MM.1S (cell line): ENCODE measurements around the gene C2CD4C.
"Not testable (repeated sequence)": the region's sequence is repeated elsewhere in the genome, so short reads cannot be mapped to it uniquely, and the experiment has no call there.

ENCODE experiments used
- DNase-seq: peaks from one replicate; pipeline ENCODE4 v3.0.0-alpha.2; 2015
- H2AFZ ChIP-seq: fragments of 300-600 bp; sonication (generic); 2 replicates; pipeline ENCODE4 v1.6.0; 2016; ENCODE audit warnings: antibody characterized with exemption, low read length
- H3F3A ChIP-seq: fragments of 300-600 bp; sonication (generic); 2 replicates; pipeline ENCODE4 v1.6.1; 2016; ENCODE audit warnings: mild to moderate bottlenecking, antibody characterized with exemption, low read length, moderate library complexity, mixed read lengths; ENCODE audit not compliant: insufficient read depth
- H3K27ac ChIP-seq: fragments of 300-600 bp; sonication (generic); 2 replicates; pipeline ENCODE4 v1.5.1; 2016; ENCODE audit warnings: mild to moderate bottlenecking, low read length
- H3K27me3 ChIP-seq: fragments of 300-600 bp; sonication (generic); replicated peaks from 2 replicates; pipeline ENCODE4 v1.6.0; 2016; ENCODE audit warnings: low read length; ENCODE audit not compliant: insufficient read depth
- H3K36me3 ChIP-seq: fragments of 300-600 bp; sonication (generic); replicated peaks from 2 replicates; pipeline ENCODE4 v1.6.1; 2016; ENCODE audit warnings: mild to moderate bottlenecking, low read length, mixed read lengths; ENCODE audit not compliant: insufficient read depth
- H3K4me1 ChIP-seq: fragments of 300-600 bp; sonication (generic); 2 replicates; pipeline ENCODE4 v1.6.1; 2016; ENCODE audit warnings: low read length, mixed read lengths
- H3K4me2 ChIP-seq: fragments of 300-600 bp; sonication (generic); 2 replicates; pipeline ENCODE4 v1.6.0; 2016; ENCODE audit warnings: low read depth, low read length
- H3K4me3 ChIP-seq: fragments of 300-600 bp; sonication (generic); 2 replicates; pipeline ENCODE4 v1.5.1; 2016; ENCODE audit warnings: low read length, mixed read lengths
- H3K79me2 ChIP-seq: fragments of 300-600 bp; sonication (generic); 2 replicates; pipeline ENCODE4 v1.6.1; 2016; ENCODE audit warnings: mixed run types, low read length, mixed read lengths
- H3K9ac ChIP-seq: fragments of 300-600 bp; sonication (generic); 2 replicates; pipeline ENCODE4 v1.6.1; 2016; ENCODE audit warnings: low read length, mixed read lengths
- H3K9me2 ChIP-seq: fragments of 300-600 bp; sonication (generic); replicated peaks from 2 replicates; pipeline ENCODE4 v1.6.1; 2016; ENCODE audit warnings: mild to moderate bottlenecking, low read length, mixed read lengths; ENCODE audit not compliant: insufficient read depth
- H3K9me3 ChIP-seq: fragments of 300-600 bp; sonication (generic); replicated peaks from 2 replicates; pipeline ENCODE4 v1.6.1; 2016; ENCODE audit warnings: mild to moderate bottlenecking, low read length, mixed read lengths; ENCODE audit not compliant: insufficient read depth
- H4K20me1 ChIP-seq: fragments of 300-600 bp; sonication (generic); 2 replicates; pipeline ENCODE4 v1.6.1; 2016; ENCODE audit warnings: mild to moderate bottlenecking, low read length, moderate library complexity, mixed read lengths; ENCODE audit not compliant: insufficient read depth
- CTCF ChIP-seq: fragments of 300-600 bp; sonication (generic); IDR thresholded peaks from 2 replicates; pipeline ENCODE4 v1.5.1; 2016; ENCODE audit warnings: antibody characterized with exemption, low read length, mixed read lengths
- EZH2 ChIP-seq: fragments of 300-600 bp; sonication (generic); optimal IDR thresholded peaks from 2 replicates; pipeline ENCODE3; 2017; ENCODE audit warnings: low read depth, mild to moderate bottlenecking, antibody characterized with exemption, low read length, mixed read lengths
- EZH2phosphoT487 ChIP-seq: fragments of 300-600 bp; sonication (generic); IDR thresholded peaks from 2 replicates; pipeline ENCODE4 v1.6.1; 2018; ENCODE audit warnings: antibody characterized with exemption, low read length

C2CD4C gene

GRCh38 chr19:384799-385169 lies 24.2 kb downstream of the C2CD4C start:
- H3K27ac ChIP-seq: no peak overlapping the region
- no peaks in the 10 kb centered on the region for H3K9me3 ChIP-seq
- H3K79me2 ChIP-seq: no peaks in the 10 kb centered on the region
- no peak for TF ChIP-seq CTCF
- no peak for TF ChIP-seq EZH2
- TF ChIP-seq EZH2phosphoT487: no peak
- H4K20me1 ChIP-seq: no peaks in the 10 kb centered on the region
- no peak overlapping the region for H3K4me2 ChIP-seq
- H3K4me1 ChIP-seq: no peaks in the 10 kb centered on the region
- H3K27me3 ChIP-seq: peaks cover 75% of the 10 kb centered on the region
- H3K4me3 ChIP-seq: no peak overlapping the region
- DNase-seq: no peak
- no peaks in the 10 kb centered on the region for H3K9me2 ChIP-seq
- H3K36me3 ChIP-seq: no peaks in the 10 kb centered on the region
- no peak overlapping the region for H2AFZ ChIP-seq
- no peaks in the 10 kb centered on the region for H3F3A ChIP-seq
- H3K9ac ChIP-seq: no peak overlapping the region

GRCh38 chr19:383922-384798 lies 24.8 kb downstream of the C2CD4C start:
- Histone ChIP-seq H3K27ac (no peak overlapping the region), H3K4me1 (no peaks in the 10 kb centered on the region), H3K36me3 (no peaks in the 10 kb centered on the region), H3K27me3 (peaks cover 74% of the 10 kb centered on the region), H3K4me3 (no peak overlapping the region), H3K9ac (no peak overlapping the region), H4K20me1 (no peaks in the 10 kb centered on the region), H3K9me3 (no peaks in the 10 kb centered on the region), H3K4me2 (no peak overlapping the region), H3K9me2 (no peaks in the 10 kb centered on the region), H3F3A (no peaks in the 10 kb centered on the region), H3K79me2 (no peaks in the 10 kb centered on the region), H2AFZ (no peak overlapping the region)
- DNase-seq: no peak
- TF ChIP-seq CTCF: peak; percentile 31; the same call in 1 of the 2 replicates
- peak; percentile 89 for TF ChIP-seq EZH2
- no peak for TF ChIP-seq EZH2phosphoT487

- no peak overlapping the region for H3K4me2 ChIP-seq
- H3K9ac ChIP-seq: no peak overlapping the region
- no peaks in the 10 kb centered on the region for H4K20me1 ChIP-seq
- H3K27ac ChIP-seq: no peak overlapping the region
- H2AFZ ChIP-seq: no peak overlapping the region
- no peak overlapping the region for H3K4me3 ChIP-seq
- no peak for TF ChIP-seq EZH2
- TF ChIP-seq CTCF: no peak
- TF ChIP-seq EZH2phosphoT487: no peak
- H3K9me2 ChIP-seq: no peaks in the 10 kb centered on the region
- peaks cover 74% of the 10 kb centered on the region for H3K27me3 ChIP-seq
- no peaks in the 10 kb centered on the region for H3K4me1 ChIP-seq
- DNase-seq: no peak
- H3K79me2 ChIP-seq: no peaks in the 10 kb centered on the region
- no peaks in the 10 kb centered on the region for H3K9me3 ChIP-seq
- H3F3A ChIP-seq: no peaks in the 10 kb centered on the region
- no peaks in the 10 kb centered on the region for H3K36me3 ChIP-seq
Observed at GRCh38 chr19:383040-383439, 25.9 kb downstream of the C2CD4C start.

GRCh38 chr19:382578-382977 lies 26.4 kb downstream of the C2CD4C start:
- H3K27ac ChIP-seq, H3K36me3 ChIP-seq, H3K9me2 ChIP-seq, H3K79me2 ChIP-seq, H3K9ac ChIP-seq, DNase-seq, H2AFZ ChIP-seq, H3K9me3 ChIP-seq, H3K4me1 ChIP-seq, H4K20me1 ChIP-seq, H3K4me3 ChIP-seq, H3F3A ChIP-seq, H3K4me2 ChIP-seq: not testable (repeated sequence)
- peaks cover 74% of the 10 kb centered on the region for H3K27me3 ChIP-seq

GRCh38 chr19:381901-382300 lies 27.0 kb downstream of the C2CD4C start:
- H4K20me1 ChIP-seq, DNase-seq, H3K4me1 ChIP-seq, H3F3A ChIP-seq, H3K4me3 ChIP-seq, H3K9ac ChIP-seq, H3K9me2 ChIP-seq, H2AFZ ChIP-seq, H3K79me2 ChIP-seq, H3K36me3 ChIP-seq, H3K9me3 ChIP-seq, H3K4me2 ChIP-seq, H3K27ac ChIP-seq: not testable (repeated sequence)
- H3K27me3 ChIP-seq: peaks cover 71% of the 10 kb centered on the region
